Neutrophil (primary cell): ENCODE data around the gene NOTCH3.

Experiments
- H3K27ac ChIP-seq: fragments of 200-600 bp; sonication (generic); 2 replicates; pipeline ENCODE4 v1.5.1; 2016; ENCODE audit warnings: mild to moderate bottlenecking, moderate library complexity
- H3K27me3 ChIP-seq: fragments of 200-600 bp; sonication (generic); 2 replicates; pipeline ENCODE4 v1.6.0; 2016; ENCODE audit warnings: mild to moderate bottlenecking
- H3K36me3 ChIP-seq: fragments of 200-600 bp; sonication (generic); 2 replicates; pipeline ENCODE4 v1.5.1; 2017
- H3K4me1 ChIP-seq, 2 experiments: fragments of 200-600 bp in 1 of 2; sonication (generic) in 1 of 2; 1 replicate in 1 of 2; 2 replicates in 1 of 2; pipeline versions ENCODE4 v1.5.1 to v1.6.1; 2013 to 2016; ENCODE audit warnings: low read depth in 1 of 2, low read length in 1 of 2, mild to moderate bottlenecking in 1 of 2, moderate library complexity in 1 of 2; ENCODE audit not compliant: control insufficient read depth in 1 of 2, insufficient read depth in 1 of 2
- H3K4me3 ChIP-seq, 2 experiments: fragments of 200-600 bp in 1 of 2; sonication (generic) in 1 of 2; 1 replicate in 1 of 2; 2 replicates in 1 of 2; pipeline ENCODE4 v1.5.1; 2013 to 2016; ENCODE audit warnings: low read depth in 1 of 2, low read length in 1 of 2, mild to moderate bottlenecking in 1 of 2, moderate library complexity in 1 of 2
- H3K9me3 ChIP-seq: fragments of 200-600 bp; sonication (generic); 2 replicates; pipeline ENCODE4 v1.5.1; 2016
- CTCF ChIP-seq: fragments of 200-600 bp; sonication (generic); IDR thresholded peaks from 2 replicates; pipeline ENCODE4 v1.5.1; 2016; ENCODE audit warnings: antibody characterized with exemption

The NOTCH3 gene

DNA sequence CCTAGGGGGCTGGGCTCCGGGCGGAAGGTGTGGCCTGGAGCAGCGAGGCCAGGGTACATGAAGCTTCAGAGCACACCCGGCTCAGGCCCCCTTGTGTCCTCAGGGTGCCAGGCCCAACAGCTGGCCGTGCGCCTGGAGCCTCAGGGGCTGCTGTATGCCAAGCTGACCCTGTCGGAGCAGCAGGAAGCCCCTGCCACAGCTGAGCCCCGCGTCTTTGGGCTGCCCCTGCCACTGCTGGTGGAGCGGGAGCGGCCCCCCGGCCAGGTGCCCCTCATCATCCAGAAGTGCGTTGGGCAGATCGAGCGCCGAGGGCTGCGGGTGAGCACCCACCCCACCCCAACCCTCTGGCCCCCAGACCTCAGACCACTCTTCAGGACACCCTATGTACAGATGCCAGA is 90.4 kb downstream of the NOTCH3 start:
- H3K9me3 ChIP-seq: no peaks in the 10 kb centered on the region
- no peaks in the 10 kb centered on the region for H3K4me1 ChIP-seq
- no peak overlapping the region for H3K27ac ChIP-seq
- H3K36me3 ChIP-seq: peaks cover 9% of the 10 kb centered on the region
- H3K4me3 ChIP-seq: no peak overlapping the region
- no peak for TF ChIP-seq CTCF
- peaks cover 39% of the 10 kb centered on the region for H3K27me3 ChIP-seq

DNA sequence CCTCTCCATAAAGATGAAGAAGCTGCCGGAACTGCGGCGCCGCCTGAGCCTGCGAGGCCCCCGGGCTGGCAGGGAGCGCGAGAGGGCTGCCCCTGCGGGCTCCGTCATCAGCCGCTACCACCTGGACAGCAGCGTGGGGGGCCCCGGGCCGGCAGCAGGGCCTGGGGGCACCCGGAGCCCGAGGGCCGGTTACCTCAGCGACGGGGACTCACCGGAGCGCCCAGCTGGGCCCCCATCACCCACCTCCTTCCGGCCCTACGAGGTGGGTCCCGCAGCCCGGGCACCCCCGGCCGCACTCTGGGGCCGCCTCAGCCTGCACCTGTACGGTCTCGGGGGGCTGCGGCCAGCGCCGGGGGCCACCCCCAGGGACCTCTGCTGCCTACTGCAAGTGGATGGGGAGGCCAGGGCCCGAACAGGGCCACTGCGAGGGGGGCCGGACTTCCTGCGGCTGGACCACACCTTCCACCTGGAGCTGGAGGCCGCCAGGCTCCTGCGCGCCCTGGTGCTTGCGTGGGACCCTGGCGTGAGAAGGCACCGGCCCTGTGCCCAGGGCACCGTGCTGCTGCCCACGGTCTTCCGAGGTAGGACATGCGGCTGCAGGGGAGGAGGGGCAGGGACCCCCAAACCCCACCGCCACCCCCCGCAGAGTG is 90.9 kb downstream of the NOTCH3 start:
- Histone ChIP-seq H3K4me3 (no peak overlapping the region), H3K36me3 (peaks cover 4% of the 10 kb centered on the region), H3K27ac (no peak overlapping the region), H3K9me3 (no peaks in the 10 kb centered on the region), H3K4me1 (no peaks in the 10 kb centered on the region), H3K27me3 (peaks cover 45% of the 10 kb centered on the region)
- TF ChIP-seq CTCF: no peak
